CD4-positive, alpha-beta memory T cell (primary cell): ENCODE measurements around the gene APOL6. TPM values are rescaled to one million over a fixed set of nuclear protein-coding genes. Genes with fewer than 3 reads are reported as not detected.

ENCODE experiments used
- CTCF ChIA-PET: fragments of 350-600 bp; sonication (Branson Sonifier 250); formaldehyde crosslinking; loops from one replicate; lab custom pipeline; 2021; ENCODE audit warnings: inconsistent platforms; ENCODE audit not compliant: partially characterized antibody; lab: Charles Lee
- POLR2A ChIA-PET: fragments of 350-600 bp; sonication (Branson Sonifier 250); formaldehyde crosslinking; loops from one replicate; lab custom pipeline; 2021; ENCODE audit not compliant: partially characterized antibody; lab: Charles Lee
- DNase-seq, 5 donors: peaks; one replicate each; pipeline versions ENCODE4 v3.0.0 to v3.0.0-alpha.2; 2020 to 2022; ENCODE audit warnings: mixed read lengths in 1 of 5
- H3K27ac ChIP-seq: one replicate; pipeline ENCODE4 v1.7.0; 2013; ENCODE audit warnings: low read depth, low read length
- H3K27me3 ChIP-seq: 2 replicates; pipeline ENCODE4 v1.7.0; 2013; ENCODE audit warnings: mild to moderate bottlenecking, low read length, moderate library complexity; ENCODE audit not compliant: insufficient read depth
- H3K36me3 ChIP-seq: 2 replicates; pipeline ENCODE4 v1.7.0; 2013; ENCODE audit warnings: mild to moderate bottlenecking, low read length, moderate library complexity; ENCODE audit not compliant: insufficient read depth
- H3K4me1 ChIP-seq: 2 replicates; pipeline ENCODE4 v1.7.0; 2013; ENCODE audit warnings: mild to moderate bottlenecking, low read length, moderate library complexity; ENCODE audit not compliant: insufficient read depth
- H3K4me3 ChIP-seq, 2 donors: one replicate each; pipeline ENCODE4 v1.7.0; 2013; ENCODE audit warnings: low read length in 2 of 2, mild to moderate bottlenecking in 1 of 2
- H3K9me3 ChIP-seq, 2 donors: one replicate each; pipeline ENCODE4 v1.7.0; 2013; ENCODE audit warnings: low read length in 2 of 2, control low read depth in 1 of 2; ENCODE audit not compliant: control insufficient read depth in 1 of 2
- H3K27ac Mint-ChIP-seq, 7 donors: one replicate each; pipeline ENCODE4 v1.8.0; 2020 to 2021; ENCODE audit warnings: mixed read lengths in 7 of 7, mild to moderate bottlenecking in 6 of 7, inconsistent platforms in 3 of 7, moderate library complexity in 3 of 7
- H3K27me3 Mint-ChIP-seq, 2 donors: one replicate each; pipeline ENCODE4 v1.8.0; 2020 to 2021; ENCODE audit warnings: mixed read lengths in 2 of 2
- H3K36me3 Mint-ChIP-seq, 2 donors: one replicate each; pipeline ENCODE4 v1.8.0; 2020 to 2021; ENCODE audit warnings: mixed read lengths in 2 of 2, inconsistent platforms in 1 of 2, mild to moderate bottlenecking in 1 of 2
- H3K4me1 Mint-ChIP-seq, 4 donors: one replicate each; pipeline ENCODE4 v1.8.0; 2020 to 2021; ENCODE audit warnings: mixed read lengths in 4 of 4, mild to moderate bottlenecking in 1 of 4
- H3K4me3 Mint-ChIP-seq, 8 donors: one replicate each; pipeline ENCODE4 v1.8.0; 2020 to 2021; ENCODE audit warnings: mixed read lengths in 8 of 8, mild to moderate bottlenecking in 7 of 8, moderate library complexity in 6 of 8, inconsistent platforms in 3 of 8
- H3K9me3 Mint-ChIP-seq, 8 donors: one replicate each; pipeline ENCODE4 v1.8.0; 2020 to 2021; ENCODE audit warnings: mixed read lengths in 8 of 8, mild to moderate bottlenecking in 5 of 8, inconsistent platforms in 3 of 8, moderate library complexity in 1 of 8
- intact Hi-C: fragments of 100-400 bp; cut with micrococcal nuclease; formaldehyde crosslinking; loops from one replicate; pipeline ENCODE4 v1.15.1; 2023
- polyA plus RNA-seq, 2 donors: library from polyadenylated mRNA; unstranded; fragments of 300-500 nt; fragmentation: Illumina TruSeq; gene quantifications; one replicate each; pipeline ENCODE4 v1.2.3, GENCODE V29; 2021
- total RNA-seq, 2 experiments: library from RNA; stranded (reverse); gene quantifications; one replicate each; pipeline ENCODE4 v1.2.3, GENCODE V29; 2021

Gene APOL6
- total and polyA plus RNA-seq, 4 experiments from 2014 or later: 8.5 to 52.0 (median 37.3) TPM

- intact Hi-C loops: loop anchor here (5.0 kb wide), 1 partner anchor 53 kb away; no protein-coding TSS in a partner anchor
- CTCF ChIA-PET: interaction anchor here (1.3 to 1.4 kb wide), 2 partner anchors 11 to 14 kb away, joined by 6 to 8 read pairs; no protein-coding TSS in a partner anchor
- peaks cover 46% of the 10 kb centered on the region for H3K4me1 ChIP-seq
- POLR2A ChIA-PET: interaction anchor here (0.6 to 6.6 kb wide), 6 partner anchors 11 to 97 kb away, joined by 3 to 214 read pairs (median 6); no protein-coding TSS in a partner anchor
- Mint-ChIP-seq H3K27me3 (no peaks in the 10 kb centered on the region), H3K4me3 (peak overlapping the region; percentile 100), H3K9me3 (peaks cover 0 to 5% (median 0%) of the 10 kb centered on the region in 8 donors), H3K27ac (peak overlapping the region; percentile 99 to 100 (median 99)), H3K4me1 (peaks cover 25 to 74% (median 48%) of the 10 kb centered on the region in 4 donors), H3K36me3 (peaks cover 32 to 43% of the 10 kb centered on the region in 2 donors)
- no peaks in the 10 kb centered on the region for H3K27me3 ChIP-seq
- peaks cover 6% of the 10 kb centered on the region for H3K36me3 ChIP-seq
- H3K27ac ChIP-seq: peak overlapping the region; percentile 96
- H3K4me3 ChIP-seq: peak overlapping the region; percentile 90
- H3K9me3 ChIP-seq: no peaks in the 10 kb centered on the region
- no peak for DNase-seq
Measured at GRCh38 chr22:35649636-35650250, 1.5 kb downstream of the APOL6 start.

- Histone ChIP-seq H3K4me3 (no peak overlapping the region), H3K36me3 (peaks cover 11% of the 10 kb centered on the region), H3K27me3 (no peaks in the 10 kb centered on the region), H3K27ac (no peak overlapping the region), H3K9me3 (no peaks in the 10 kb centered on the region), H3K4me1 (peaks cover 56% of the 10 kb centered on the region)
- Mint-ChIP-seq H3K4me1 (peaks cover 30 to 84% (median 56%) of the 10 kb centered on the region in 4 donors), H3K36me3 (peaks cover 40 to 53% of the 10 kb centered on the region in 2 donors), H3K9me3 (peaks cover 0 to 5% (median 0%) of the 10 kb centered on the region in 8 donors), H3K4me3 (peak overlapping the region; percentile 13 to 100 (median 70)), H3K27ac (peak overlapping the region in 5 of 7 donors; percentile 46 to 99 (median 64)), H3K27me3 (no peaks in the 10 kb centered on the region)
- ChIA-PET POLR2A (interaction anchor here (6.6 kb wide), 1 partner anchor 9 kb away, joined by 214 read pairs; no protein-coding TSS in a partner anchor), CTCF (no interaction called here)
- no peak for DNase-seq
- intact Hi-C loops: no loop called here
Measured at GRCh38 chr22:35651085-35651484, 2.8 kb downstream of the APOL6 start.

GRCh38 chr22:35653824-35654223 lies 5.6 kb downstream of the APOL6 start:
- H3K27ac ChIP-seq: no peak overlapping the region
- POLR2A ChIA-PET: no interaction called here
- H3K4me3 ChIP-seq: no peak overlapping the region
- Mint-ChIP-seq H3K27ac (peak overlapping the region; percentile 59 to 94 (median 89)), H3K9me3 (peaks cover 0 to 5% (median 0%) of the 10 kb centered on the region in 8 donors), H3K4me1 (peaks cover 36 to 93% (median 65%) of the 10 kb centered on the region in 4 donors), H3K36me3 (peaks cover 65 to 73% of the 10 kb centered on the region in 2 donors), H3K27me3 (no peaks in the 10 kb centered on the region), H3K4me3 (peak overlapping the region in 5 of 8 donors; percentile 10 to 76 (median 63))
- no peaks in the 10 kb centered on the region for H3K9me3 ChIP-seq
- intact Hi-C loops: no loop called here
- CTCF ChIA-PET: no interaction called here
- H3K27me3 ChIP-seq: no peaks in the 10 kb centered on the region
- peaks cover 65% of the 10 kb centered on the region for H3K4me1 ChIP-seq
- DNase-seq: no peak
- H3K36me3 ChIP-seq: peaks cover 36% of the 10 kb centered on the region

DNA sequence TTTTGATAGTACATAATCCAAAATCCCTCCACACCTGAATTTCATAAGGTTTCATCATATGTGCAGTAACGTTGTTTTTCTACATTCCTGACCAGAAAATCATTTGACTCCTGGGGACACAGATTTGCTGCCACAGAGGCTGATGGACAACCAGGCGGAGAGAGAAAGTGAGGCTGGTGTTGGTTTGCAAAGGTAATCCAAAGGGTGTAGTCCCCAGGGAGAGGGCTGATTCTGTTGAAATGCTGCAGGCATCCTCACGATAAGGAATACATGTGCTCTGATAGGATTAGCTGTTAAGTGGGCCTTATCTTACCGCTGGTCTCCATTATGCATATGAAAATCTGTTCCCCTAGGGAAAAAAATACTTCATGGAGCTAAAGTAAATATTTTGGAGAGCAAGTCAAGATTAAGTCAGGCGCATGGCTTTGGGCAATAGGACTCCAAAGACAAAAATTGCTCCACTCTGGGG lies 8.1 kb downstream of the APOL6 start:
- Mint-ChIP-seq H3K4me3 (no peak overlapping the region), H3K4me1 (peaks cover 44 to 93% (median 73%) of the 10 kb centered on the region in 4 donors), H3K27me3 (no peaks in the 10 kb centered on the region), H3K36me3 (peaks cover 57 to 75% of the 10 kb centered on the region in 2 donors), H3K27ac (peak overlapping the region in 6 of 7 donors; percentile 26 to 98 (median 63)), H3K9me3 (peaks cover 0 to 5% (median 0%) of the 10 kb centered on the region in 8 donors)
- CTCF ChIA-PET: interaction anchor here (1.0 to 3.6 kb wide), 2 partner anchors 8 to 28 kb away, joined by 3 to 13 read pairs; partner anchors contain the start of gene APOL6
- Histone ChIP-seq H3K27ac (no peak overlapping the region), H3K27me3 (no peaks in the 10 kb centered on the region), H3K36me3 (peaks cover 45% of the 10 kb centered on the region), H3K4me1 (peaks cover 71% of the 10 kb centered on the region), H3K4me3 (no peak overlapping the region), H3K9me3 (no peaks in the 10 kb centered on the region)
- intact Hi-C loops: no loop called here
- no peak for DNase-seq
- POLR2A ChIA-PET: interaction anchor here (10.5 kb wide), 1 partner anchor 8 kb away, joined by 214 read pairs; the partner anchor contains the start of gene APOL6

GRCh38 chr22:35657571-35658312 lies 9.5 kb downstream of the APOL6 start:
- ChIA-PET POLR2A (interaction anchor here (0.6 to 10.5 kb wide), 2 partner anchors 10 to 24 kb away, joined by 3 to 214 read pairs; partner anchors contain the start of gene APOL6), CTCF (interaction anchor here (1.5 to 3.6 kb wide), 2 partner anchors 10 to 31 kb away, joined by 4 to 13 read pairs; partner anchors contain the start of gene APOL6)
- no peak for DNase-seq
- H3K27ac ChIP-seq: peak overlapping the region; percentile 90
- no peak overlapping the region for H3K4me3 ChIP-seq
- peaks cover 63 to 84% of the 10 kb centered on the region in 2 donors for H3K36me3 Mint-ChIP-seq
- no peaks in the 10 kb centered on the region for H3K27me3 Mint-ChIP-seq
- H3K9me3 Mint-ChIP-seq: no peaks in the 10 kb centered on the region
- H3K4me1 ChIP-seq: peaks cover 85% of the 10 kb centered on the region
- no peaks in the 10 kb centered on the region for H3K27me3 ChIP-seq
- peaks cover 55 to 96% (median 78%) of the 10 kb centered on the region in 4 donors for H3K4me1 Mint-ChIP-seq
- H3K27ac Mint-ChIP-seq: peak overlapping the region; percentile 85 to 98 (median 94)
- intact Hi-C loops: no loop called here
- no peaks in the 10 kb centered on the region for H3K9me3 ChIP-seq
- H3K4me3 Mint-ChIP-seq: peak overlapping the region in 3 of 8 donors; percentile 13 to 64 (median 18)
- H3K36me3 ChIP-seq: peaks cover 50% of the 10 kb centered on the region

- CTCF ChIA-PET: interaction anchor here (1.1 kb wide), 2 partner anchors 12 to 13 kb away, joined by 4 to 6 read pairs; partner anchors contain the start of gene APOL6
- Mint-ChIP-seq H3K27me3 (no peaks in the 10 kb centered on the region), H3K27ac (peak overlapping the region; percentile 92 to 99 (median 96)), H3K36me3 (peaks cover 59 to 78% of the 10 kb centered on the region in 2 donors), H3K4me1 (peaks cover 45 to 87% (median 70%) of the 10 kb centered on the region in 4 donors), H3K4me3 (peak overlapping the region; percentile 52 to 87 (median 79)), H3K9me3 (peaks cover 0 to 4% (median 2%) of the 10 kb centered on the region in 8 donors)
- H3K4me3 ChIP-seq: peak overlapping the region; percentile 11 to 34
- H3K27me3 ChIP-seq: no peaks in the 10 kb centered on the region
- H3K9me3 ChIP-seq: no peaks in the 10 kb centered on the region
- H3K27ac ChIP-seq: peak overlapping the region; percentile 90
- peak; percentile 78 to 91 (median 80) for DNase-seq
- intact Hi-C loops: loop anchor here (1.0 kb wide), 1 partner anchor 12 kb away; the partner anchor contains the start of gene APOL6
- peaks cover 44% of the 10 kb centered on the region for H3K36me3 ChIP-seq
- peaks cover 80% of the 10 kb centered on the region for H3K4me1 ChIP-seq
- POLR2A ChIA-PET: interaction anchor here (0.6 to 10.5 kb wide), 10 partner anchors 10 to 361 kb away, joined by 3 to 214 read pairs (median 4); partner anchors contain the start of genes APOL6, MCM5 and TOM1
Measured at GRCh38 chr22:35660291-35661127, 12.3 kb downstream of the APOL6 start.
